H4 (cell line): ENCODE measurements around the gene MAP3K5. TPM values are rescaled to one million over a fixed set of nuclear protein-coding genes. Genes with fewer than 3 reads are reported as not detected.
A peak's percentile ranks its signal among the peaks of the same experiment; 100 is the strongest.

Experiments used
- DNase-seq: peaks from one replicate; pipeline ENCODE4 v3.0.0-alpha.2; 2015; ENCODE audit warnings: low spot score
- total RNA-seq: library from RNA; depleted of rRNA; stranded (reverse); fragments of >200 nt; shearing (Covaris generic); gene quantifications from 2 replicates; pipeline ENCODE4 v1.2.3, GENCODE V29; 2014

Gene MAP3K5
- total RNA-seq, 1 experiment from 2014 or later = 2.1 TPM

GRCh38 chr6:136579800-136580199 lies 212.5 kb downstream of the MAP3K5 start:
- DNase-seq = no peak

GRCh38 chr6:136576821-136577220 lies 215.5 kb downstream of the MAP3K5 start:
- DNase-seq = no peak

GRCh38 chr6:136571496-136571895 lies 220.8 kb downstream of the MAP3K5 start:
- no peak for DNase-seq

GRCh38 chr6:136571065-136571464 lies 221.2 kb downstream of the MAP3K5 start:
- no peak for DNase-seq

- no peak for DNase-seq
Observed at GRCh38 chr6:136568129-136568528, 224.1 kb downstream of the MAP3K5 start.

- DNase-seq = no peak
Observed at GRCh38 chr6:136567688-136568087, 224.6 kb downstream of the MAP3K5 start.

GRCh38 chr6:136566851-136567250 lies 225.4 kb downstream of the MAP3K5 start:
- no peak for DNase-seq

GRCh38 chr6:136566007-136566487 lies 226.2 kb downstream of the MAP3K5 start:
- DNase-seq = no peak

GRCh38 chr6:136564180-136564579 lies 228.1 kb downstream of the MAP3K5 start:
- no peak for DNase-seq

GRCh38 chr6:136563386-136564152 lies 228.7 kb downstream of the MAP3K5 start:
- DNase-seq = no peak

GRCh38 chr6:136562211-136562610 lies 230.1 kb downstream of the MAP3K5 start:
- no peak for DNase-seq

GRCh38 chr6:136553166-136553787 lies 239.0 kb downstream of the MAP3K5 start:
- no peak for DNase-seq

- no peak for DNase-seq
Observed at GRCh38 chr6:136552054-136552453, 240.2 kb downstream of the MAP3K5 start.

GRCh38 chr6:136551103-136551502 lies 241.2 kb downstream of the MAP3K5 start:
- no peak for DNase-seq

- DNase-seq = peak; percentile 11
Observed at GRCh38 chr6:136550330-136551071, 241.8 kb downstream of the MAP3K5 start, which contains the start of gene MAP7. MAP7 (minus strand) TSS chr6:136550422; CDS start chr6:136550408, 14 bp downstream.

- no peak for DNase-seq
Observed at GRCh38 chr6:136550045-136550329, 242.3 kb downstream of the MAP3K5 start.

GRCh38 chr6:136549300-136550044 lies 242.8 kb downstream of the MAP3K5 start:
- DNase-seq = no peak

- no peak for DNase-seq
Observed at GRCh38 chr6:136548582-136549299, 243.5 kb downstream of the MAP3K5 start.

- no peak for DNase-seq
Observed at GRCh38 chr6:136547871-136548270, 244.4 kb downstream of the MAP3K5 start.

- DNase-seq = peak; percentile 8
Observed at GRCh38 chr6:136547336-136547735, 244.9 kb downstream of the MAP3K5 start.

GRCh38 chr6:136546331-136546730 lies 245.9 kb downstream of the MAP3K5 start:
- no peak for DNase-seq
